ENCODE data around the gene KIN.
A peak's percentile ranks its signal among the peaks of the same experiment; 100 is the strongest.

KIN gene

GRCh38 chr10:7776777-7777176, 11.0 kb downstream of the KIN start:
- CTCF ChIA-PET: interaction anchor here (0.6 to 0.9 kb wide), 5 partner anchors 19 to 498 kb away, joined by 3 to 4 read pairs (median 3); no protein-coding TSS in a partner anchor
- Histone ChIP-seq H3K4me3 (ENCODE audit: low read depth, low read length) (no peak overlapping the region), H3K27ac (ENCODE audit: extremely low read depth, low read depth, low read length) (no peak overlapping the region), H3K9me3 (ENCODE audit: control insufficient read depth, insufficient read depth, low read depth, low read length) (no peaks in the 10 kb centered on the region), H3K36me3 (ENCODE audit: control insufficient read depth in 2 of 2, insufficient read depth in 1 of 2, low read length in 2 of 2) (peaks cover 62 to 87% of the 10 kb centered on the region in 2 experiments), H3K4me1 (ENCODE audit: control insufficient read depth, insufficient read depth, low read length) (no peaks in the 10 kb centered on the region)
- POLR2A ChIA-PET: interaction anchor here (0.6 to 0.9 kb wide), 2 partner anchors 41 to 1200 kb away, joined by 3 to 5 read pairs; partner anchors contain the start of gene TAF3
- 0 out of 2 replicates have a peak, but pooled peaks have one; percentile 30 for TF ChIP-seq ZNF362 (tag by site-specific recombination; IDR thresholded peaks at IDR 0.05)
- TF ChIP-seq SP2 (tag by site-specific recombination; IDR thresholded peaks at IDR 0.05): no peak
- TF ChIP-seq KLF10 (tag by site-specific recombination; IDR thresholded peaks at IDR 0.05): no peak

- H3K4me3 ChIP-seq (ENCODE audit: low read depth, low read length): no peak overlapping the region
- POLR2A ChIA-PET: interaction anchor here (2.2 kb wide), 1 partner anchor 14 kb away, joined by 4 read pairs; the partner anchor contains the start of genes ATP5F1C and KIN
- peaks cover 51 to 80% of the 10 kb centered on the region in 2 experiments for H3K36me3 ChIP-seq (ENCODE audit: control insufficient read depth in 2 of 2, insufficient read depth in 1 of 2, low read length in 2 of 2)
- no peaks in the 10 kb centered on the region for H3K4me1 ChIP-seq (ENCODE audit: control insufficient read depth, insufficient read depth, low read length)
- CTCF ChIA-PET: interaction anchor here (0.6 to 1.0 kb wide), 2 partner anchors 18 to 212 kb away, joined by 3 read pairs; no protein-coding TSS in a partner anchor
- no peaks in the 10 kb centered on the region for H3K9me3 ChIP-seq (ENCODE audit: control insufficient read depth, insufficient read depth, low read depth, low read length)
- peak; percentile 59; the same call in 1 of the 2 replicates for TF ChIP-seq ZNF121 (tag by site-specific recombination; IDR thresholded peaks at IDR 0.05)
- TF ChIP-seq ZFP41 (tag by site-specific recombination; IDR thresholded peaks at IDR 0.05; ENCODE audit: borderline replicate concordance): no peak
- H3K27ac ChIP-seq (ENCODE audit: extremely low read depth, low read depth, low read length): no peak overlapping the region
Measured at GRCh38 chr10:7773845-7774801, 13.7 kb downstream of the KIN start.

- no peaks in the 10 kb centered on the region for H3K9me3 ChIP-seq (ENCODE audit: control insufficient read depth, insufficient read depth, low read depth, low read length)
- CTCF ChIA-PET: no interaction called here
- no peak overlapping the region for H3K27ac ChIP-seq (ENCODE audit: extremely low read depth, low read depth, low read length)
- TF ChIP-seq ZBTB21 (tag by site-specific recombination; IDR thresholded peaks at IDR 0.05): no peak
- peak; percentile 55; the same call in 1 of the 2 replicates for TF ChIP-seq ZNF10 (tag by site-specific recombination; IDR thresholded peaks at IDR 0.05)
- TF ChIP-seq GFI1B (tag by site-specific recombination; IDR thresholded peaks at IDR 0.05): no peak
- peaks cover 55 to 78% of the 10 kb centered on the region in 2 experiments for H3K36me3 ChIP-seq (ENCODE audit: control insufficient read depth in 2 of 2, insufficient read depth in 1 of 2, low read length in 2 of 2)
- H3K4me3 ChIP-seq (ENCODE audit: low read depth, low read length): no peak overlapping the region
- H3K4me1 ChIP-seq (ENCODE audit: control insufficient read depth, insufficient read depth, low read length): no peaks in the 10 kb centered on the region
- POLR2A ChIA-PET: no interaction called here
Measured at GRCh38 chr10:7768417-7768816, 19.4 kb downstream of the KIN start.

GRCh38 chr10:7767209-7767608, 20.6 kb downstream of the KIN start:
- POLR2A ChIA-PET: no interaction called here
- Histone ChIP-seq H3K4me1 (ENCODE audit: control insufficient read depth, insufficient read depth, low read length) (no peaks in the 10 kb centered on the region), H3K4me3 (ENCODE audit: low read depth, low read length) (no peak overlapping the region), H3K9me3 (ENCODE audit: control insufficient read depth, insufficient read depth, low read depth, low read length) (no peaks in the 10 kb centered on the region), H3K36me3 (ENCODE audit: control insufficient read depth in 2 of 2, insufficient read depth in 1 of 2, low read length in 2 of 2) (peaks cover 62 to 81% of the 10 kb centered on the region in 2 experiments), H3K27ac (ENCODE audit: extremely low read depth, low read depth, low read length) (no peak overlapping the region)
- no peak for TF ChIP-seq REPIN1 (tag by site-specific recombination; IDR thresholded peaks at IDR 0.05; ENCODE audit: low read depth)
- CTCF ChIA-PET: no interaction called here

- TF ChIP-seq YY1 (tag by site-specific recombination; IDR thresholded peaks at IDR 0.05): no peak
- TF ChIP-seq ZNF362 (tag by site-specific recombination; IDR thresholded peaks at IDR 0.05): no peak
- TF ChIP-seq ZNF223 (tag by site-specific recombination; IDR thresholded peaks at IDR 0.05): no peak
- no peak for TF ChIP-seq MEIS1 (CRISPR knock-in tag; IDR thresholded peaks at IDR 0.05; ENCODE audit: borderline replicate concordance)
- no peak for TF ChIP-seq KLF7 (tag by site-specific recombination; IDR thresholded peaks at IDR 0.05; ENCODE audit: borderline replicate concordance)
- no peak for TF ChIP-seq ZNF433 (tag by site-specific recombination; IDR thresholded peaks at IDR 0.05; ENCODE audit: low read depth)
- no peak for TF ChIP-seq MYNN (tag by site-specific recombination; IDR thresholded peaks at IDR 0.05; ENCODE audit: borderline replicate concordance)
- TF ChIP-seq OSR2 (tag by site-specific recombination; IDR thresholded peaks at IDR 0.05): no peak
- no peak for TF ChIP-seq ZBTB21 (tag by site-specific recombination; IDR thresholded peaks at IDR 0.05)
- no peak for TF ChIP-seq ZNF843 (tag by site-specific recombination; IDR thresholded peaks at IDR 0.05)
- TF ChIP-seq ZNF221 (tag by site-specific recombination; IDR thresholded peaks at IDR 0.05; ENCODE audit: borderline replicate concordance): no peak
- TF ChIP-seq ZNF704 (tag by site-specific recombination; IDR thresholded peaks at IDR 0.05): no peak
- H3K36me3 ChIP-seq (ENCODE audit: control insufficient read depth in 2 of 2, insufficient read depth in 1 of 2, low read length in 2 of 2): peaks cover 61 to 84% of the 10 kb centered on the region in 2 experiments
- no peak overlapping the region; the same call in 1 of the 2 replicates for H3K27ac ChIP-seq (ENCODE audit: extremely low read depth, low read depth, low read length)
Measured at GRCh38 chr10:7766241-7766640, 21.6 kb downstream of the KIN start.

More at GRCh38 chr10:7766241-7766640, 21.6 kb downstream of the KIN start:
- CTCF ChIA-PET: interaction anchor here (0.6 to 0.9 kb wide), 2 partner anchors 12 to 128 kb away, joined by 3 to 4 read pairs; no protein-coding TSS in a partner anchor
- POLR2A ChIA-PET: no interaction called here
- no peaks in the 10 kb centered on the region for H3K9me3 ChIP-seq (ENCODE audit: control insufficient read depth, insufficient read depth, low read depth, low read length)
- no peaks in the 10 kb centered on the region for H3K4me1 ChIP-seq (ENCODE audit: control insufficient read depth, insufficient read depth, low read length)
- H3K4me3 ChIP-seq (ENCODE audit: low read depth, low read length): no peak overlapping the region
